ENCODE results near the gene HOXB8.

The HOXB8 gene

DNA sequence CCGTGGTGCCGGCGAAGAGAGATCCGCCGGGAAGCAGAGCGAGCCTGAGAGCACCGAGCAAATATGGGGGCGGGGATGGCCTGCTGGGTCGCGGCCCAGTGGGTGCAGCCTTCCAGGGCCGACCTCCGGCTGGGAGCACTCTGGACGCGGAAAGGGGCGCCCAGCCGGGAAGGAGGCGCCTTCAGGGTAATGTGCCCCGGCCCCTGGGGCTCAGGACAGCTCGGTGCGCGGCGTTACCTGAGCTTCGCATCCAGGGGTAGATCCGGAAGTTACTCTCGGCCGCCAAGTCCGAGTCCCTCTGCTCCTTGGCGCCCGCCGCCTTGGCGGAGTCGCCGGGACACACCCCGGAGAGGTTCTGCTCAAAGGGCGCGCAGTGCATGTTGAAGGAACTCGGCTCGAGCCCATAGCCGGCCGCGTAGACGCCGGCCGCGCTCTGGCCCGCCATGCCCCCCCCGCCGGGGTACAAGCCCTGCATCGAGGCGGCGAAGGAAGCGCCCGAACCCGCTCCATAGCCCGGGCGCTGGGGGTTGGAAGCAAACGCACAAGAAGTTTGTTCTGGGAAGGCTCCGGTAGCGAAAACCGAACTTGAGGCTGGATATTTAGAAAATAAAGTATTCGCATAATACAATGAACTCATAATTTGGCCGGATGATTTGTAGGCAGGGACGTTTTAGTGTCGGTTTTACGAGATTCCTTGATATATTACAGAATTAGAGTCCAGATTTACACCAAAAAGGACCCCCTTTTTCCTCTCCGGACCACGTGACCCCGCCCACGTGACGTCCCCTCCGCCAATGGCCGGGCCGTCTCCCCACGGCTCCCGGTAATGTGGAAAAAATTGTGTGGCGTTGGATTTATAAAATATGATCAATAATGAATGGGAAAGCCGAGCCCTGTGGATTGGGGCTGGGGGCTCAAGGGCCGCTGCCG lies 4.5 kb downstream of the HOXB8 start, which contains the start of gene HOXB7:
HOXB7 (minus strand) TSS at position 736 of the 930 bp plus-strand sequence; CDS start at position 637, 99 bp downstream.
- peak in 1 of 2 donors; percentile 52 for DNase-seq (ENCODE audit: low read depth in 2 of 2)

DNA sequence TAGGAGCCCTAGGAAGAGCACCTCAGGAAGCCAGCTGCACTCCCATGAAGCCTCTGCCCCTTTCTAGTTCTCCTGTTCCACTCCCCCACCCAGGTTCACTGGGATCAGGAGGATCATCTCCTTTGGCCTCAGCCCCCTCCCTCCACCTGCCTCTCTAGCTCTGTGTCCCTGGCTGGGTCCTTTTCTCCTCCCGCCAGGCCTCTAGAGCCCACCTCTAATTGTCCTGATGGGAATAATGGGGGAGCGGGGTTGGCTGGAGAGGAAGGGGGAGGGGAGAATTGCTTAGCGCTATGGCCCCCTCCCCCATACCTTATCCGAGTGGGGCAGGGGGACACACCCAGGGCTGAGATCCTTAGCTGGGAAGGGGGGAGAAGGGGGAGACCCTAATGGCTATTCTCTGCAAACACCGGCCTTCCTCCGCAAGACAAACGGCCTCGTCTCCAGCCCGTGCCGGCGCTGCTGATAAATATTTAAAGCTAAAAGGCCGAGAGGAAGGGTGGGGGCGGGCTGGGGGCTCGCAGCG lies 5.3 kb downstream of the HOXB8 start:
- no peak for DNase-seq (ENCODE audit: low read depth in 2 of 2)

DNA sequence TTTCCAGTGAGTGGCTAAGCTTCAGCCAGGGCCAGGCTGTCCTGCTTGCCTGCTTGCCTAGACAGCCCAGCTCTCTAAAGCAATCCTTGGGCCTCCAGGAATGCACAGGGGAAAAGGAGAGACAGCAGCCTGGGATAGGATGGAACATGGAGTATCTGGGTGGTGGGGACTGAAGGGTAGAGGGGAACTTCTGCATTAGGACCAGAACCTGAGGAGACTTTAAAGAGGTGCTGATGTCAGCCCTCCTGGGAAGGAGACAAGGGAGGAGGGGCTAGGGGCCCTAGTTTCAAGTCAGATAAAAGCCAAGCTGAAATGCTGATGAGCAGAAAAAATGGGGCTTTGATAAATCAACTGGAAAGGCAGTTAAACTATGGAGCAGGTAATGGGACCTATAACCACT lies 6.1 kb downstream of the HOXB8 start:
- no peak for DNase-seq (ENCODE audit: low read depth in 2 of 2)

DNA sequence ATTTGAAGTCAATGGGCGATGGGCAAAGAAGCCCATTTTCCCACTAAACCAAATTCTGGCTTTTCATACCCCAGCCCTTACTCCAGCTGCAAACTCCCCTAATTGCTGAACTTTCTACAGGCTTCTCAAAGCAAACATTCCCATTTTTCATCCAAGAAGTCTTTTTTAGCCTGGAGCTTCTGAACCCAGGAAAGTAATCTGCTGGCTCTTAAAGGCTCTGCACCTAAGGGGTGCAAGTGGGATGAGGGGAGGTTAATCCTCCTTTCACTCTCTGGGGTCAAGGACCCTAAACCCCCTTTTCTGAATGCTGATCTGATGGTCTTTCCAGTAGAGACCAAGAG lies 6.6 kb downstream of the HOXB8 start:
- no peak for DNase-seq (ENCODE audit: low read depth in 2 of 2)

DNA sequence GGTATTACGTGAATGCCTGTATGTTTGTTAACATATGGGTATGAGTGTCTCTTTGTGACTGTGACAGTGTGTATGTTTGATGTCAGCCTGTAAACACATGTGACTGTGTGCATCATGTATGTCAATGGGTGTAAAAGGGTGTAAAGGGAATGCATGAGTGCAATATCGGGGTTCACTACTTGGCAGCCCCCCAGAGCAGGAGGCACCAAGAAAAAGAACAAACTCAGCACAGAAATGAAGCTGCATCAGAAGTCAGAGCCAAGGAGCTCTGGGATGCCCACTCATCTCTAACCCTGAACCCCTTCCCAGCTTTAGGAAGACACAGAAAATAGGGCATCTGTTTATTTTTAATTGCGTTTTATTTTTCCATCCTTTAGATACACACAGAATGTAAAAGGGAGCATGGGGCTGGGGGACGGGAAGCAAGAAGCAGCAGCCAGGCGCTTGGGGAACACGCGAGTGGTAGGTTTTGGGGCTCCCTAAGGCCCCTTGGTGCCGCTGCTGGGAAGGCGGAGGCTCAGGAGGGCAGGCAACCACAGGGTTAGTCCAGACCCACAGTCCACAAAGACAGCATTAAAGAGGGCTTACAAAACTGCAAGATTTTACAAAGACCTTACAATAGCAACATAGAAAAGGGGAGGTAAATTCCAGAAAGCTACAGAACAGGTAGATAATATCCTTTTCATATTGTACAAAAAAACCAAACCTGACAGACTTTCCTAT lies 8.0 kb downstream of the HOXB8 start:
- no peak for DNase-seq (ENCODE audit: low read depth in 2 of 2)

DNA sequence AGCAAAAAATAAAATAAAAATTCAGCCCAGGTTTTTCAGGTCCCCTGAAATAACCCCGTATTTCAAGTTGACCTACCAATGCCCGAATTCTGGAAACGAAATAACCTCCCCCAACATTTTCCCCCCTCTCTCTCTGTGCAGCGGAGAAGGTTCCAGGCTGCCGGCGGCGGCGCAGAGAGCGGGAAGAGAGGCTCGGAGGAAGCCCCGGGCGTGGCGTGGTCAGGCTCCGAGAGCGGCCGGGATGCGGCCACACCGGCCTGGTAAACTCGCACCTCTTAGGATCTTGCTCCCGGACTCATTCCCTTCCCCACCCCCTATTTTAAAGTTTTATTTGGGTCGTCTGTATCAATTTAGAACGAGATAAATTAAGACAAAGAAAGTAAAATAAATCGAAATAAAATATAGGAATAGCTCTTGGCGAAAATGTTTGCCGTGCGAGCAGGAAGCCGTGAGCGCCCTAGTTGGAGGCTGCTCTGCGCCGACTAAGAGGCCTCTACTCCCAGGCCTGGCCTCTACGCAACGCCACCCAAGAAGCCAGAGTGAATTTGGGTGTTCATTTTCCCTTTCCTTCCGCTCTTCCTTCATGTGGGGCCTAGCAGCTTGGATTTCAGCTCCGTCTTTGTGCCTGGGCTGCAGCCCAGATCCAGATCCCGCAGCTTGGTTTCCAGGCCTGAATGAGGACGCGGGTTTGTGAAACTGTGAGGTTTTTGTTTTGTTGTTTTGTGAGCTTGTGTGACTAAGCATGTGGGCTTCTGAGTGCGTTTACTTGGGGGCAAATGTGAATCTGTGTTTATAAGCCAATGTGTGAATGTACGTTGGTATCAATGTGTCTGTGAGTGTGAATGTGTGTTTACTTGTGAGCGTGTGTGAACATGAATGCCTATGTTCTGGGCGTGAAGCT lies 8.9 kb downstream of the HOXB8 start:
- DNase-seq (ENCODE audit: low read depth in 2 of 2): no peak

DNA sequence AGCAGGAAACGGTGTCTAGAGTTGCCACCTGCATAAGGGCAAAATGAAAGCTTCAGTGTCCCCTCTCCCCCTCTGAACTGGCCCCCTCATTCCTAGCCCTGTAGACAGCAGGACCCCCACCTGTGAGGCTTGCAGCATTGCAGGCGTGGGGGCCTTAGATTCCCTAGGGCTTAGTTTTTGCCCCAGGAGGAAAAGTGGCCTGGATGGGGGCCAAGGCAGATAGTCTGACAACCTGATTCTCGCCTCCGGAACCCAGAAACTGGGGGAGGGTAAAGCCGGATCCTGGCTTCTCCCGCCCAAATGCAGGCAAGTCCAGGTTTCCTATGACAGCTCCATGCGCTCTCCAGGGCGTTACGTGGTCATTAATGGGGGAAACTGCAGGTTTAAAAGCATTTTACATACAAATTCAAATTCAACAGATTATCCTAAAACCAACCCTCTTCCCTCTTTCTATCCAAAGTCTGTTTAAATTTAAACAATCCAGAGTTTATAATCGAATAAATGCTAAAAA lies 9.6 kb downstream of the HOXB8 start:
- DNase-seq (ENCODE audit: low read depth in 2 of 2): no peak

DNA sequence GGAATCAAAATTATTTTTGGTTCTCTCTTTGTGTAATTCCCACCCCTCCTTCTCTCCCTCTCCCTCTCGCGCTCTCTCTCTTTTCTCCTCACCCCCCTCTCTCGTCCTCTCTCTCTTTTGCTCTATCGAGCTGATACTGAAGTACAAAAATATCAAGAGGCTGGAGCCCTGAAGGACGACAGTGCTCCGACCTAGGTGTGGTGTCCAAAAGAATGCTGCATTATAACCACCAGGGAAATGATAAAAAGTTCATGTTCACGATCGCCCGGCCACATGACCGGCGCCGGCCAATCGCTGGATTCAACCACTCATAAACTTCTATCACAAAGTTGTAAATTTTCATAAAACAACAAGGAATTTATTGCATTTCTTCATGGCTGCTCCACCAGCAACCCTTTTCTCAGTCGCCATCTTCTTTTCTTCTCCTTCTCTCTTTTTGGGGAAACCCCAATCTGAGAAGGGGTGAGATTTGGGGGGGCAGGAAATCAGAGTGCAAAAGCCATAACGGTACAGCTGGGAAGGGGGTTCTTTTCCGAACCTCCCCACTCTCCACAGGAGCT lies 10.2 kb downstream of the HOXB8 start, which contains the start of gene HOXB6:
HOXB6 (minus strand) TSS at position 217 of the 560 bp plus-strand sequence. CDS start 6,836 bp downstream, outside the sequence.
- no peak for DNase-seq (ENCODE audit: low read depth in 2 of 2)

DNA sequence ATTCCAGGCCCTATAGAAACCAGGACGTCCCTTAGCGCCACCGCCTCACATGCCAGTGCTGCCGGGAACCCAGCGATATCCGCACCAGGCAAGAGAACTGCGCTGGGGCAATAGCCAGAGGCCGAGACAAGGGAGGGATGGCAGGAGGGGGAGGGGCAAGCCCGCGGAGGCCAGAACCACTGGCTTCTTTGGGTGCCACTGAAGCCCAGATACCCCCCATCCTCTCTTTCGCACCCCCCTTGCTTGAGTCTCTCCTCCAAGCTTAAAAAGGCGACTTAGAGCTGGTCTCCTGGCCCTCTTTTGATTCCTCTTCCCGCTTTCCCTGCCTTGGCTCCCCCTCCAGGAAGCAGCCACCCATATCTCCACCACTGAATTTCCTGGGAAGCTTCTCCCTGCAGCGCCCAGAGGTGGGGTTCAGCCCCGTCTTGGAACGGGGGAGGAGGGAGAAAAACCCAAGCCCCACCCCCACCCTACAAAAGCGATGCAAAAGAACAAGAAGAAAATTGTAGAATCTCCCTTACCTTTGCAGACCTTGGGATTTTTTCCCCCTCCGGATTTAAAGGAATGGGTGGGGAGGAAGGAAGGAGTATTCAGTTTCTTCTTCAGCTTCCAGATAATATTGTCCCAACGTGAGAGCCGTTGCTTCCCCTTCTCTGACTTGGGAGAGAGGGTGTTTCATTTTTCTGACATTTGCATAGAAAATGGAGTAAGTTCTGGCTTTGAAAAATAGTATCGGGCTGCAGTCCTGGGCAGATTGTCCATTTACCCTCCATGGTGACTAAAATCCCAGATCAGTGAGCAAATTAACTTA lies 10.9 kb downstream of the HOXB8 start:
- no peak for DNase-seq (ENCODE audit: low read depth in 2 of 2)

DNA sequence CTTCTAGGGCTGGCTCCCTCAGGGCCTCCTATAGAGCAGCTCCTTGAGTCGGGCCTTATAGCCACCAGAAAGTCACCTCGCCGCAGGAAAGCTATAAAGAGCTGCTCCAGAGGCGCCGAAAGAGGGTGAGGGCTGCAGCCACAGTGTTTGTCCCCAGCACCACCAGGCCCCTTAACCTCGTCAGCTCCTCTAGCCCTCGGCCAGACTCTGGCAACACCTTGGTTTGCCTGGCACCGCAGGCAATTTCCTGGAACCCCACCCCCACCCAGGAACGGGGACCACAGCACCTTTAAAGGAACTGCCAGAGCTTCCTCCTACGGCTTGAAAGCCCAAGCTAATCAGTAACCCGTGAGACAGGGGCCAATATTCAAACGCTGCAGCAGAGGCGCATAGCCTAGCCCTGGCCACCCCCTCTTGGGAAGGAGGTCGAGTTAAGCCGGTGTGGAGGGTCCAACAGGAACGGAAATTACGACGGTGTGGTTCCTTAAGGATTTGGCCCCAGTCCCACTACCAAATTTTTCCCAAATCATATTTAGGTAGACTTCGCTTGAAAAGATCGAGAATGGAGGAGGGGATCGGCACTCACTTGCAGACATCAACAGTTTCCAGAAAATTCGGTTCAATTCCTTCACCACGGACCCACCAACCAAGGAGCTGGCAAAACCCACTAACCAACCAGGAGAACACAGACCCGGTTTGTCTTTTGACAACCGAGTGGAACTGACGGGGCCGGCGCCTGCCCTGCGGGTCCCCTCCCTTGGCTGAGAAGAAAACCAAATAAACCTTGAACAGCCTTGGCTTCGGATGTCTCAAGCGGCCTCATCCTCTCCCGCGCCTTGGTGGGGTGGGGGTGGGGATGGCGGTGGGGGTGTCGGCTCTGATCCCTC lies 13.3 kb downstream of the HOXB8 start:
- DNase-seq (ENCODE audit: low read depth in 2 of 2): no peak

DNA sequence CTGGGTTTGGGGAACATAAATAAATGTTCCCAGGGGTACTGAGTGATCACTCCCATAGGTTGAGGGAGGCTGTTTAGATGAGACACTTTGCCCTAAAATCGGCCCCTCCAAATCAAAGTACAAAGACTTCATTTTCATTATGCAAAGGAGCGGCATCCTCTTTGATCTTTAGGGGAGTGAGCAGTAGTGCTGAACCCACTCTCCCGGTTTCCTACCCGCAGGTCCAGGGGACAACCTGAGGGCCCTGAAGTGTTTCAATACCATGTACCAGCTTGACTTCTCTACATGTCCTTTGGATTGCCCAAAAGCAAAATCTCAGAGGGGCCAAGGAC lies 13.9 kb downstream of the HOXB8 start:
- no peak for DNase-seq (ENCODE audit: low read depth in 2 of 2)

DNA sequence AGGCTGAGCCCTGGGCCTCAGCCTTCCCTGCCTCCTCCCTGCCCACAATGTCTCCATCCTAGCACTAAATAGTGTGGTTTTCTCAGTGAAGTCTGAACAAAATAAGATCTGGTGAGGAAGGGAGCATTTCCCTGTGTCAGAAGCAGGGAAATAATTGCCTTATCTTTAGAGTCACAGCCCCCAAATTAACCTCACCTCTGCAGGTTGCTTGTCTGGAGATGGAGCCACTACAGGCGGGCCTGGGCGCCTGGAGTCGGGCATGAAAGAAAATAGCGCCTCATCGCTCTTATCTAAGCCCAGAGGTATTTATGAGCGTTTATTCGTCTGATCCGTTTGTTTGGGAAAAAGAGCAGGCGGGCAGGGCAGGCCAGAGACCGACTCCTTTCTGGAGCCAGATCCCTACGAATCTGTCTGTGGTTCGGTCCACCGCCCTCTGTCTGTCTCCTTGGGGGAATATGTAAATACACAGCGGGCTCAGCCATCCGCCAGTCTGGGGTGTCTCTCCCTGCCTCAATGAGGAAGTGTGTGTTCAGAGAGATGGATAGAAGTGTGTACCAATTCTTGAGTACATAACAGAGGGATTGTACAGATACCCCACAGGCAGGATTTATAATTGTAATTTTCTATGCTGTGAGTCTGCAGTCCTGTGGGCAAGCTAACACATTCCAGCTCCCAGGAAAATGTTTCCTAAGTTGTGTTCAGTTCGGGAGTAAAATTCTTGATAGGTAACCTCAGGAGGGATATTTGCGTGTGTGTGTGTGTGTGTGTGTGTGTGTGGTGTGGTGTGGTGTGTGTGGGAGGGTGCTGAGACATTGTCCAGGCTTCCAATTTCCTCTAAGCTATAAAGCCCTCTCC lies 14.6 kb downstream of the HOXB8 start:
- DNase-seq (ENCODE audit: low read depth in 2 of 2): no peak

DNA sequence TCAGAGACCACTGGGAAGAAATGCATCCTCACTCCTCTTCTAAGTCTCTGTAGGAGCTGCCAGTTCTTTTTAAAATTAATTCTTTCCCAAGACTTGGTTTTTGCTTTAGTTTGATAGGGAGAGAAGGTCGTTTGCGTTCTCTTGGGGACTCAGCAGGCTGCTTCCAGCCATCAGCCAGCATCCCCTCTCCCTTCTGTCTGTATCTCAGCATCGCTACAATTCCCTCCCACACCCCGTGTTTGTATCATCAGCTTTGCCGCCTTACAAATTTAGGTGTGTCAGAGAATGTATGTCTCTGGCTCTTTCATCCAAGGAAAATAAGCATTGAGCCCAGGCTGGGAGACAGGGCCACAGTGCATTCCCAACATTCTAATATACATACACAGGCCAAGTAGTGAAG lies 15.7 kb downstream of the HOXB8 start:
- DNase-seq (ENCODE audit: low read depth in 2 of 2): no peak

DNA sequence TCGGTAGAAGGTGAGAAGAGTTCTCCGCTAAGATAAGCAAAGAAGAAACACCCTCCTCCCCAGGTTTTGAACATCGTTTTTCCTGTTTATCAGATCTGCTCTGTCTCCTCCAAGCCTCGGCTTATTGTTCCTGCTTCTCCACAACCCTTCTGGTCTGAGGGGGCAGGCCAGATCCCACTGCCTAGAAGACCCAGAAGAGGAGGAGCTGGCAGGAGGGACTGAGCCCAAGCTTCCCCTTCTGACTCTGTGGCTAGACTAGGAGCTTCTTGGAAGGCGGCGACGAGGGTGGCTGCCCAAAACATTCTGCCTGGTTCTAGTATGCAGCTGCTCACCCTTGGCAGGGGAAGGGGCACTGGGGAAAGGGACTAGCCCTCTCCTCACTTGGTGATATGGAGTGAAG lies 16.4 kb downstream of the HOXB8 start:
- DNase-seq (ENCODE audit: low read depth in 2 of 2): no peak

DNA sequence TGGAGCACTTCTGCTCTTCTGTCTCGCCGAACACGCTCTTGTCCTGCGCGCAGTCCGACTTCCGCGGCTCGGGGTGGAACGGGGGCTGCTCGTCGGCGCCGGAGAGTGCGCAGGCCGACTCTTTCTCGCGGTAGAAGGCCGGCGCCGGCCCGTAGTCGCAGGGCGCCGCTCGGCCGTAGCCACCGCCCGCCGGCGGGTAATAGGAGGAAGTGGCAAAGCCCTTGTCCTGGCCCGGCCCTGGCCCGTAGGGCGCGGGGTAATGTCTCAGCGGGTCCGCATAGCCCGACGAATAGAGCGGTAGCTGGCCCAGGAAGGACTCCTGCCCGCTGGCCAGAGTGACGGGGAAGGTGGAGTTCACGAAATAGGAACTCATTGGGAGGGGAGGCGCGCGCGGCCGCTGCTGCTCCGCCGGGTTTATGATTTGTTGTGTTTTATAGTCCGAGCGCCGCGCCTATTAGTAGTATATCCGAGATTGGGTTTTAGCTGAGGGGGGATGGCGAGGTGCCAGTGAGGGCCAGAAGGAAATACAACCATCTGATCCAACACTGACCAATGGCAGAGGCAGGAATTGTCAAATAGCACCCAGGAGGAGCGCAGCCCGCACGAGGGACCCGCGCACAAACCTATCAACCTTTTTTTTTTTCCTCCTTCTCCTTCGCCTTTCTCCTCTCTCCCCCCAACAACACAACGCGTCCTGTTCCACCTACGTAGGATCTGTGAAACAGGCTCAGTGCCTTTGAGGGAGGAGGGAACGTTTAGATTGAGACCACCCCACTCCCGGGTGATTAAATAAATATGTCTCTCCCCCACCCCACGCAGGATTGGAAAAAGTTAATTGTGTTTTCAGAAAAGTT lies 17.1 kb downstream of the HOXB8 start:
- no peak for DNase-seq (ENCODE audit: low read depth in 2 of 2)

DNA sequence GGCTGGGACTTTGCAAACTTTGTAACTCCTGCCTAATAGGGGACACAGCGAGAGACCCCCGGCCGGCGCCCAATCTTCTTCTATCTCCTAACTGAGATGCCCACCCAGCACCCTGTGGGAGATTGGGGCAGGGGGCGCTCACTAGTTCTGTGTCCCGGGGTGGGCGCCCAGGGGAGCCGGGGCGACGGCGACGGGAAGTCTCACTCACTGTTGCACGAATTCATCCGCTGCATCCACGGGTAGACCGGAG lies 17.6 kb downstream of the HOXB8 start:
- DNase-seq (ENCODE audit: low read depth in 2 of 2): no peak

DNA sequence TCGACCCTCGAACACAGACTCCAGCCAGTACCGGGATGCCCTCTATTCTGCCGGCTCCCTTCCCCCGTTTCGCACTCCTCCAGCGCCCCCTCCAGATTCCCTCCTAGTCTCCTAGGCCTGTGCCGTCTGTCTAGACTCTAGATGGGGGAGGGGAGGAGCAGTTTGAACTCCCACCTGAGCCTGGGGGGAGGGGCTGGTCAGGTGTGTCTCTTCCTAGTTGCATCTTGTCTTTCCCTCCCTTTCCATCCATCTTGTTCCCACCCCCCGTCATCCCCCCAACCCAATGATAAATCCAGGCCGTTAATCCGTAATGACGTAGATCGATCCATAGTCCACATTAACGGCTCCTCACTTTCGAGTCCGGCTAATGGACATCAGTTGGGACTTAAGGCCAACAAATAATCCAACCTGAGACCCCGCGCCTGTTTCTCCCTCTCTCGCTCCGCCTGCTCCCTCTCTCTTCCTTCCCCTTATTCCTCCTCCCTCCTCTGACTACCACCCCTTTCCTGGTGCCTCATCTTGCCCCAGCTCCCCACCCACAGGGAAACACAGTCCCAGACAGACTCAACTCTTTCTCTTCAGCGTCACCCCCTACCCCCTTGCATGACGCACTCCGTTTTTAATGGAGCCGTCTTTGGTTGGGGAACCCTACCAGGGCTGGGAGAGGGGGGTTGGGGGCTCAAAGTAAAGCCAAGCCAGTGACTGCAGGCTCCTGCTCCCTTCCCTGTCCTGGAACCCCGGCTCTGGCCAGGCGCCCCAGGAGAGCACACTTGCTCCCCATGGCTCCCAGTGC lies 18.2 kb downstream of the HOXB8 start:
- no peak for DNase-seq (ENCODE audit: low read depth in 2 of 2)

All from stimulated activated CD8-positive, alpha-beta memory T cell treated with anti-CD3 and anti-CD28 coated beads, Interleukin-7, amount 100 ng/mL, for 1 hour (primary cell).